AG04449 (cell line): ENCODE data around the gene RFC2.

Experiments used
- CTCF ChIA-PET: fragments of 350-600 bp; formaldehyde crosslinking; extraction: SDS; loops from one replicate; lab custom pipeline; 2021; ENCODE audit warnings: antibody characterized with exemption; lab: Yijun Ruan, JAX
- POLR2A ChIA-PET: fragments of 400-600, 350-600 bp; formaldehyde crosslinking; extraction: SDS; loops from one replicate; lab custom pipeline; 2020; ENCODE audit warnings: antibody characterized with exemption, inconsistent platforms; lab: Yijun Ruan, JAX
- DNase-seq: peaks from one replicate; pipeline ENCODE4 v3.0.0-alpha.2; 2010; ENCODE audit warnings: low read depth, low spot score
- H3K4me3 ChIP-seq: 2 replicates; pipeline ENCODE4 v1.5.1; 2011; ENCODE audit warnings: low read depth, mild to moderate bottlenecking, control low read depth, low read length
- TF ChIP-seq, protein P1 (sequence below): IDR thresholded peaks from one replicate; pipeline ENCODE4 v1.5.1; 2011; ENCODE audit warnings: mild to moderate bottlenecking, moderate library complexity, low read length, control low read depth, inconsistent platforms; ENCODE audit not compliant: insufficient read depth; ENCODE audit errors: missing control alignments

RFC2 gene

GRCh38 chr7:74294191-74294998 lies 40.2 kb upstream of the RFC2 start:
- ChIA-PET POLR2A (no interaction called here), CTCF (interaction anchor here (2.6 kb wide), 1 partner anchor 107 kb away, joined by 14 read pairs; no protein-coding TSS in a partner anchor)
- H3K4me3 ChIP-seq = peak overlapping the region; percentile 15; the same call in 1 of the 2 replicates
- TF ChIP-seq, protein P1, sequence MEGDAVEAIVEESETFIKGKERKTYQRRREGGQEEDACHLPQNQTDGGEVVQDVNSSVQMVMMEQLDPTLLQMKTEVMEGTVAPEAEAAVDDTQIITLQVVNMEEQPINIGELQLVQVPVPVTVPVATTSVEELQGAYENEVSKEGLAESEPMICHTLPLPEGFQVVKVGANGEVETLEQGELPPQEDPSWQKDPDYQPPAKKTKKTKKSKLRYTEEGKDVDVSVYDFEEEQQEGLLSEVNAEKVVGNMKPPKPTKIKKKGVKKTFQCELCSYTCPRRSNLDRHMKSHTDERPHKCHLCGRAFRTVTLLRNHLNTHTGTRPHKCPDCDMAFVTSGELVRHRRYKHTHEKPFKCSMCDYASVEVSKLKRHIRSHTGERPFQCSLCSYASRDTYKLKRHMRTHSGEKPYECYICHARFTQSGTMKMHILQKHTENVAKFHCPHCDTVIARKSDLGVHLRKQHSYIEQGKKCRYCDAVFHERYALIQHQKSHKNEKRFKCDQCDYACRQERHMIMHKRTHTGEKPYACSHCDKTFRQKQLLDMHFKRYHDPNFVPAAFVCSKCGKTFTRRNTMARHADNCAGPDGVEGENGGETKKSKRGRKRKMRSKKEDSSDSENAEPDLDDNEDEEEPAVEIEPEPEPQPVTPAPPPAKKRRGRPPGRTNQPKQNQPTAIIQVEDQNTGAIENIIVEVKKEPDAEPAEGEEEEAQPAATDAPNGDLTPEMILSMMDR = no peak
- DNase-seq = no peak

- ChIA-PET CTCF (no interaction called here), POLR2A (no interaction called here)
- no peak for DNase-seq
- H3K4me3 ChIP-seq = no peak overlapping the region
- TF ChIP-seq, protein P1 = no peak
Measured at GRCh38 chr7:74293577-74293908, 39.3 kb upstream of the RFC2 start.

DNA sequence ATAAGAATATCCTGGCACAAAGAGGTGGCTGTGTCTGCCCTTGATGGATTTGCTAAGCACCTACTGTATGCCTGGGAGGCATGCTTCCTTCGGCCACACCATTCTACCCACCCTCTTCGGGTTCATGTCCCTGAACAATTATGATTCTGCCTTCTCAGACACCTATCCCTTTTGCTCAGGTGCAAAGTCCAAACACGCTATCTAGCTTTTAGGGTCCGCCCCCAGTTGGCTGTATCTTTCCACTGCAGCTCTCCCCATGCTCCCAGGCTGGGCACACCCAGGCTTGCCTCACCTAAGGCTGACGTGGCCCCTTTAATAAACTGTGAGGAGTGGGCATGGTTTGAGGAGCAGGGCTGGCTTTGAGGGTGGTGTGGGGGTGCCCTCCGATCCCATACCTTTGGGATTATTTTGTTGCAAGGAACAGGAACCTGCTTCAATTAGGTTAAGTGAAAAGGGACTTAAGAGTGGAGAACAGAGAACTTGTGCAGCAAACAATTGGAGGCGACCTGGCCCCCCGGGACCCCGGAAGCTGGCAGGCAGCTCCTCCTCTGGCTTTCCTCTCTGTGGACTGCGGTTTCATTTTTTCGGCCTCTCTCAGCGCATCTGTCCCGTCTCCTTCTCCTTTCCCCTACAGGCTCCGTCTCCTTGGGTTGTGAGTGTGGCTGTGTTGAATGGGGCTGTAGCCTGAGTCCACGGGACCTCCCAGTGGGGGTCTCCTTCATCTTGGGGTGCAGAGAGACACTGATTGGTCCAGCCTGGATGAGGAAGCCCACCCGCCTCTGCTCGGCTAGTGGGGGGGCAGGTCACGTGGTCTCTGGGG lies 38.8 kb upstream of the RFC2 start:
- no peak for DNase-seq
- ChIA-PET POLR2A (no interaction called here), CTCF (interaction anchor here (1.3 to 3.2 kb wide), 2 partner anchors 87 to 108 kb away, joined by 6 to 17 read pairs; no protein-coding TSS in a partner anchor)
- H3K4me3 ChIP-seq = no peak overlapping the region
- TF ChIP-seq, protein P1 = no peak

- TF ChIP-seq, protein P1 = no peak
- DNase-seq = no peak
- H3K4me3 ChIP-seq = no peak overlapping the region
- POLR2A ChIA-PET = no interaction called here
- CTCF ChIA-PET = interaction anchor here (1.2 to 3.2 kb wide), 2 partner anchors 8 to 110 kb away, joined by 4 to 17 read pairs; no protein-coding TSS in a partner anchor
Measured at GRCh38 chr7:74291535-74291934, 37.3 kb upstream of the RFC2 start.

- peak overlapping the region; percentile 81 for H3K4me3 ChIP-seq
Measured at GRCh38 chr7:74290981-74291441, 36.8 kb upstream of the RFC2 start.

More at GRCh38 chr7:74290981-74291441, 36.8 kb upstream of the RFC2 start:
- no peak for DNase-seq
- POLR2A ChIA-PET = no interaction called here
- TF ChIP-seq, protein P1 = no peak
- CTCF ChIA-PET = interaction anchor here (0.9 to 3.2 kb wide), 5 partner anchors 9 to 110 kb away, joined by 3 to 17 read pairs (median 3); no protein-coding TSS in a partner anchor
